NCI-H226 (cell line): ENCODE data around the gene CC2D2B.
"Not testable (repeated sequence)": the region's sequence is repeated elsewhere in the genome, so short reads cannot be mapped to it uniquely, and the experiment has no call there.

ENCODE experiments used
- DNase-seq: peaks from one replicate; pipeline ENCODE4 v3.0.0-alpha.2; 2015

CC2D2B gene

GRCh38 chr10:96034625-96035024 lies 126.8 kb downstream of the CC2D2B start:
- DNase-seq: no peak

GRCh38 chr10:96038476-96039387 lies 131.0 kb downstream of the CC2D2B start:
- no peak for DNase-seq

GRCh38 chr10:96041146-96041545 lies 133.4 kb downstream of the CC2D2B start:
- no peak for DNase-seq

GRCh38 chr10:96043033-96043892 lies 135.5 kb downstream of the CC2D2B start, which contains the start of gene CCNJ:
Gene CCNJ, plus strand, starts transcription at chr10:96043583. Its CDS starts 811 bp downstream, at chr10:96044394.
- peak; percentile 84 for DNase-seq

- DNase-seq: no peak
Measured at GRCh38 chr10:96043893-96044715, 136.3 kb downstream of the CC2D2B start.

- no peak for DNase-seq
Measured at GRCh38 chr10:96044736-96045135, 137.0 kb downstream of the CC2D2B start.

- no peak for DNase-seq
Measured at GRCh38 chr10:96046546-96046945, 138.8 kb downstream of the CC2D2B start.

- DNase-seq: no peak
Measured at GRCh38 chr10:96047004-96047649, 139.4 kb downstream of the CC2D2B start.

GRCh38 chr10:96047925-96048324 lies 140.2 kb downstream of the CC2D2B start:
- not testable (repeated sequence) for DNase-seq

GRCh38 chr10:96049340-96049739 lies 141.6 kb downstream of the CC2D2B start:
- DNase-seq: no peak

GRCh38 chr10:96053985-96054384 lies 146.2 kb downstream of the CC2D2B start:
- no peak for DNase-seq

- no peak for DNase-seq
Measured at GRCh38 chr10:96056787-96057186, 149.0 kb downstream of the CC2D2B start.

GRCh38 chr10:96061232-96061631 lies 153.5 kb downstream of the CC2D2B start:
- no peak for DNase-seq

GRCh38 chr10:96072674-96073073 lies 164.9 kb downstream of the CC2D2B start:
- peak; percentile 48 for DNase-seq

- DNase-seq: peak; percentile 50
Measured at GRCh38 chr10:96073722-96074121, 165.9 kb downstream of the CC2D2B start.

- no peak for DNase-seq
Measured at GRCh38 chr10:96074776-96075175, 167.0 kb downstream of the CC2D2B start.

- DNase-seq: no peak
Measured at GRCh38 chr10:96075977-96076376, 168.2 kb downstream of the CC2D2B start.

- no peak for DNase-seq
Measured at GRCh38 chr10:96077156-96077555, 169.4 kb downstream of the CC2D2B start.

- DNase-seq: no peak
Measured at GRCh38 chr10:96082153-96082552, 174.4 kb downstream of the CC2D2B start.
